ENCODE measurements around the gene OR4E1.
"Not testable (repeated sequence)": the region's sequence is repeated elsewhere in the genome, so short reads cannot be mapped to it uniquely, and the experiment has no call there.

Gene OR4E1

GRCh38 chr14:21703357-21704326, 30.0 kb upstream of the OR4E1 start:
- TF ChIP-seq CTCF (IDR thresholded peaks at IDR 0.05; ENCODE audit: low read length, missing control alignments) = no peak
- H3K4me3 ChIP-seq (replicated peaks; ENCODE audit: low read depth, low read length) = no peak overlapping the region
- DNase-seq (ENCODE audit: low read depth) = no peak

GRCh38 chr14:21702316-21702715, 28.7 kb upstream of the OR4E1 start:
- no peak for DNase-seq (ENCODE audit: low read depth)
- no peak for TF ChIP-seq CTCF (IDR thresholded peaks at IDR 0.05; ENCODE audit: low read length, missing control alignments)
- H3K4me3 ChIP-seq (replicated peaks; ENCODE audit: low read depth, low read length) = no peak overlapping the region

- no peak for DNase-seq (ENCODE audit: low read depth)
- no peak for TF ChIP-seq CTCF (IDR thresholded peaks at IDR 0.05; ENCODE audit: low read length, missing control alignments)
- no peak overlapping the region for H3K4me3 ChIP-seq (replicated peaks; ENCODE audit: low read depth, low read length)
These were observed 25.9 kb upstream of the OR4E1 start for GRCh38 chr14:21699551-21699950.

GRCh38 chr14:21698538-21698937, 24.9 kb upstream of the OR4E1 start:
- not testable (repeated sequence) for H3K4me3 ChIP-seq (replicated peaks; ENCODE audit: low read depth, low read length); DNase-seq (ENCODE audit: low read depth)

- H3K4me3 ChIP-seq (replicated peaks; ENCODE audit: low read depth, low read length); DNase-seq (ENCODE audit: low read depth): not testable (repeated sequence)
These were observed 24.0 kb upstream of the OR4E1 start for GRCh38 chr14:21697662-21698061.

- H3K4me3 ChIP-seq (replicated peaks; ENCODE audit: low read depth, low read length) = no peak overlapping the region
- TF ChIP-seq CTCF (IDR thresholded peaks at IDR 0.05; ENCODE audit: low read length, missing control alignments) = no peak
- DNase-seq (ENCODE audit: low read depth) = no peak
These were observed 20.8 kb upstream of the OR4E1 start for GRCh38 chr14:21694425-21694824.

- H3K4me3 ChIP-seq (replicated peaks; ENCODE audit: low read depth, low read length) = no peak overlapping the region
- DNase-seq (ENCODE audit: low read depth) = no peak
- no peak for TF ChIP-seq CTCF (IDR thresholded peaks at IDR 0.05; ENCODE audit: low read length, missing control alignments)
These were observed 12.8 kb upstream of the OR4E1 start for GRCh38 chr14:21686468-21686867.

GRCh38 chr14:21680072-21680471, 6.5 kb upstream of the OR4E1 start:
- DNase-seq (ENCODE audit: low read depth) = peak; percentile 76

More at GRCh38 chr14:21680072-21680471, 6.5 kb upstream of the OR4E1 start:
- H3K4me3 ChIP-seq (replicated peaks; ENCODE audit: low read depth, low read length) = no peak overlapping the region
- TF ChIP-seq CTCF (IDR thresholded peaks at IDR 0.05; ENCODE audit: low read length, missing control alignments) = no peak
